Fibroblast of the aortic adventitia (primary cell): Measurements from ENCODE around the gene ANKRD62. TPM values are rescaled to one million over a fixed set of nuclear protein-coding genes. Genes with fewer than 3 reads are reported as not detected.
"Not testable (repeated sequence)": the region's sequence is repeated elsewhere in the genome, so short reads cannot be mapped to it uniquely, and the experiment has no call there.

ENCODE experiments used
- DNase-seq: peaks from one replicate; pipeline ENCODE4 v3.0.0-alpha.2; 2010; ENCODE audit warnings: low read depth
- H3K4me3 ChIP-seq: 2 replicates; pipeline ENCODE4 v1.5.1; 2011; ENCODE audit warnings: low read depth, mild to moderate bottlenecking, control low read depth, low read length, moderate library complexity
- total RNA-seq: library from RNA; depleted of rRNA; stranded (reverse); fragments of >200 nt; gene quantifications from 2 replicates; pipeline ENCODE4 v1.2.3, GENCODE V29; 2012; ENCODE audit warnings: low replicate concordance
- TF ChIP-seq, protein P1 (sequence below): IDR thresholded peaks from 2 replicates; pipeline ENCODE4 v1.5.1; 2011; ENCODE audit warnings: mild to moderate bottlenecking, low read length, control low read depth, inconsistent platforms; ENCODE audit not compliant: insufficient read depth

ANKRD62 gene
- total RNA-seq, 1 donor, result not detected

DNA sequence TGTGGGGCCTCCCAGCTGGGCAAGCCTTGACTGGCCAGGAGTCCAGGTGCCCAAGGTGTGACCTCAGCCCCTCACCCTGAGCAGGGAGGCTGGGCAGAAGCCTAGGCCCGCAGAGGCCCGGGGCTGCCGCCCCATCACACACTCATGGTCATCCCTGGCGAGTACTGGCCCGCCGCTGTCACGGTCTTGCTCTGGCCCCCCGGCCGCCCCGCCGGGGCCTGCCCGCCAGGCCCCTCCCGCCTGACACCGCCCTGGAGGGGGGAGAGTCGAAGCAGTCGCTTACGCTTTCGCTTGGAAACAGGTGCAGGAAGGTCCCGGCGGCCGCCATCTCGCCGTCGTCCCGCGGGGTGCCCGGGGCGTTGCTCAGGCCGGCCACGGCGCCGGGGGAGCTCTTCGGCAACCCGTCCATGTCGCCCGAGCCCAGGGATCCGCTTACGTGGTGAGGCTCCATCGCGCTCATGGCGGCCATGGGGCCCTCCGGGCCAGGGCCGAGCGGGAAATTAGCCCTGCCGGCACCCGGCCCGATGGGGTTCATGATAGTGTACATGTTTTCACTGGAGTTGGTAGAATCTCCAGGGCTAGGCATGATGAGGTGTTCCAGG is 26.6 kb upstream of the ANKRD62 start:
- no peak for DNase-seq
- TF ChIP-seq, protein P1, sequence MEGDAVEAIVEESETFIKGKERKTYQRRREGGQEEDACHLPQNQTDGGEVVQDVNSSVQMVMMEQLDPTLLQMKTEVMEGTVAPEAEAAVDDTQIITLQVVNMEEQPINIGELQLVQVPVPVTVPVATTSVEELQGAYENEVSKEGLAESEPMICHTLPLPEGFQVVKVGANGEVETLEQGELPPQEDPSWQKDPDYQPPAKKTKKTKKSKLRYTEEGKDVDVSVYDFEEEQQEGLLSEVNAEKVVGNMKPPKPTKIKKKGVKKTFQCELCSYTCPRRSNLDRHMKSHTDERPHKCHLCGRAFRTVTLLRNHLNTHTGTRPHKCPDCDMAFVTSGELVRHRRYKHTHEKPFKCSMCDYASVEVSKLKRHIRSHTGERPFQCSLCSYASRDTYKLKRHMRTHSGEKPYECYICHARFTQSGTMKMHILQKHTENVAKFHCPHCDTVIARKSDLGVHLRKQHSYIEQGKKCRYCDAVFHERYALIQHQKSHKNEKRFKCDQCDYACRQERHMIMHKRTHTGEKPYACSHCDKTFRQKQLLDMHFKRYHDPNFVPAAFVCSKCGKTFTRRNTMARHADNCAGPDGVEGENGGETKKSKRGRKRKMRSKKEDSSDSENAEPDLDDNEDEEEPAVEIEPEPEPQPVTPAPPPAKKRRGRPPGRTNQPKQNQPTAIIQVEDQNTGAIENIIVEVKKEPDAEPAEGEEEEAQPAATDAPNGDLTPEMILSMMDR, result no peak
- H3K4me3 ChIP-seq, result no peak overlapping the region

DNA sequence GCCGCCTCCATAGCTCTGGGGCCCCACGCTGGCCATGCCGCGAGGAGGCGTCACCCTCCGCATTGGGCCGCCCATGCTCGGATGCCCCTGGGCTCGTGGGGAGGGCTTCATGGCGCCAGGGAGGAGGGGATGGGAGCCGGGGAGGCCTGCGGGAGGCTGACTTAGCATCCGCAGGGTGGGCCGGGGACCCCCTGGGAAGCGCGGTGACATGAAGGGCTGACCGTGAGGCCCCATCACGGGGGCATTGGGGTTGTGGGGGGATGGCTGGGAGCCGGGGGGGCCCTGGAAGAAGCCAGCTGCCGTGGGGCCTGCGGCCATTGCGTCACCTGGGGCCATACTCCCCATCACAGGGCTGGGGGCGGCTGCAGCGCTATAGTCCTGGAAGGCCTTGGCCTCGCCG is 26.0 kb upstream of the ANKRD62 start:
- no peak for DNase-seq
- no peak overlapping the region for H3K4me3 ChIP-seq
- TF ChIP-seq, protein P1, result no peak

DNA sequence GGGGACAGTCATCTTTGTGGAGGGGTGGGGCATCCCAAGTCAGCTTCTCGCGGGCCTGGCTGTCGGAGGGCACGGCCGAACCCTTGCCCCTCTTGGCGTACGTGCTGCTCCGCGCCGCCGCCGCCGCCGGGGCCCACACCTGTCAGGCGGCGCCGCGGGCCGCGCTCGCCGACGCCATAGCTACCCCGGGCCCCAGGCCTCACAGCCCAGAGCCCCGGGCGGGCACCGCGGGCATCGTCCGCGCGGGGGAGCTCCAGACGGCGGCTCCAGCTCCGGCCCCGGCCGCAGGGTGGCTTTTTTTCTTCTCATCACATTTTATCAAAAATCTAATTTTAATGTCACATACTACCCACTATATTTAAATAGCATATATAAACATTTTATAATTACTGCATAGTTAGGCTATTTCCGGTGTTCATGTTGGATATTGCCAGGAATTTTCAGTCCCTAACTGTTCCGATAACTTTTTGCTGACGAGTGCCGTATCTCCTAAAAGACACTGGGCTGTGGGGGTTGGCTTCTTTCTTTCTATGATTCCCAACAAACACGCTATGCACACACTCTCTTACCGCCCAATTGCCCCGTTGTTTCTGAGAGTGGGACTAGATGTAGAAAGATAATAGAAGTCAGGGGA is 25.2 kb upstream of the ANKRD62 start:
- not testable (repeated sequence) for H3K4me3 ChIP-seq

DNA sequence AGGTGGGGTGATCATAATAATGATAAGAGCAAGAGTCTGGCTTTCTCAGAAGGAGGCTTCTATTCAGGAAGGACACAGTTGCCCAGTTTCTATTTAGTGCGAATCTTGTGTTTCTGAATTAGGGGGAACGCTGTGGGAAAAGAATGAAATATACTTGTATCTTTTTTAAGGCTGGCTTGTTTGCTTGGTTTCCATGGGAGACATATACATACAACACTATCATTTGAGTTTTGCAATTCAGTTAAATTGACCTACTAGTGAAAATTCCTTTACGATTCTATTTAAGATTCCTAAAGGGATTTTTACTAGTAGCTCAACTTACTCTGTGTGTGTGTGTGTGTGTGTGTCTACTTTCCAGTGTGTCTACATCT is 24.7 kb upstream of the ANKRD62 start:
- peak; percentile 9 for DNase-seq
- TF ChIP-seq, protein P1, result no peak
- H3K4me3 ChIP-seq, result no peak overlapping the region

More for the DNA sequence above, 25.2 kb upstream of the ANKRD62 start:
- not testable (repeated sequence) for DNase-seq

DNA sequence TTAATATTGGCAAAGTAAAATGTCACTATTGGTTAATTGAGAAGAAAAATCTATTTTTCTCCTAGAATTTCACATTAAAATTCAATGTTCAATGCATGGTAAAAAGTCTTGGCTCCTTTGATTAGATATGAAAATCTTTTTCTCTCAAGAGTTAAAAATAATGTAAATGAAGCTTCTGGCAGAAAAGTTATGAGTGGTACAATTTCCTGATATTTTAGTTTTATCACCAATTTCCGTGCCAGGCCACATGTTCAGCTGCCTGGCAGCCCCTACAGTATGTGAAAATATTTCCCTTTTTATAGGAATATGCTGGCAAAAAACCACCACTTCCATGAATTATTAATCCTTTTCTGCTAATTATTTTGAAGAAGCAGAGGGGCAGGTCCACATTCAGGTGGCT is 22.6 kb upstream of the ANKRD62 start:
- DNase-seq, H3K4me3 ChIP-seq: not testable (repeated sequence)

DNA sequence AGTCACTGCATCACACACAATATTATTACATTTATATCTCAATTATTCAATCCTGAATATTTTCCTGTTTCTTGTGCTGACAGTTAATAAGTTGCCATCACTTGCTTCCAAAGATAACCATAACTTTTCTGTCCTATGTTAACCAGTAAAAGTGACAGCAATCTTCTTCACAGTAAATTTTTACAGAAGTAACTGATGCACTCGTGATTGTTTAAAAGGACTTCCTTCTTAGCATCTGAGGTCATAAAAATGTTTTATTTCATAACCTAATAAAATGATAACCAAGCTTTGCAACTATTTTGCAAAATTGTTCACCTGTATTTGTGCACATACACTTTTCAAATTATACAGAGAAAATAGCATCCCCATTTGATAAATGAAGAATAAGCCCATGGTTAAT is 20.6 kb upstream of the ANKRD62 start:
- TF ChIP-seq, protein P1, result no peak
- DNase-seq, result no peak
- H3K4me3 ChIP-seq, result no peak overlapping the region

DNA sequence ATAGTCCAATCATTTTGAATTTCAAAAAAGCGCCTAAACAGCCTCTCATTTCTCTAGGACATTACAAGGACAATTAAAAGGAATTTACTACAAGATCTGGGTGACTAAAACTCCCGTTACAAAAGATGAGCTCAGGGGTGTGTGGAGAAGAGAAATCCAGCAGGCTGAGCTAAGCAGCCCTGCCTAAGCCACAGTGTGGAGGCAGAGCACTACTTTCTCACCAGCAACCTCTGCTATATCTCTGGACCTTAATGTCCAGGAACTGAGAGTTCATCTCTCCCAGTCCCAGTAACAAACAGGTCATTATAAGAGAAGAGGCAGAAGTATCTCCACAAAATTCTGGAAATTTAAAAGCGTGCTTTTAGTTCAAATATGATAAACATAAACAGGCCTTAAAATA is 18.9 kb upstream of the ANKRD62 start:
- TF ChIP-seq, protein P1, result peak; percentile 33
- no peak overlapping the region for H3K4me3 ChIP-seq
- peak; percentile 36 for DNase-seq

DNA sequence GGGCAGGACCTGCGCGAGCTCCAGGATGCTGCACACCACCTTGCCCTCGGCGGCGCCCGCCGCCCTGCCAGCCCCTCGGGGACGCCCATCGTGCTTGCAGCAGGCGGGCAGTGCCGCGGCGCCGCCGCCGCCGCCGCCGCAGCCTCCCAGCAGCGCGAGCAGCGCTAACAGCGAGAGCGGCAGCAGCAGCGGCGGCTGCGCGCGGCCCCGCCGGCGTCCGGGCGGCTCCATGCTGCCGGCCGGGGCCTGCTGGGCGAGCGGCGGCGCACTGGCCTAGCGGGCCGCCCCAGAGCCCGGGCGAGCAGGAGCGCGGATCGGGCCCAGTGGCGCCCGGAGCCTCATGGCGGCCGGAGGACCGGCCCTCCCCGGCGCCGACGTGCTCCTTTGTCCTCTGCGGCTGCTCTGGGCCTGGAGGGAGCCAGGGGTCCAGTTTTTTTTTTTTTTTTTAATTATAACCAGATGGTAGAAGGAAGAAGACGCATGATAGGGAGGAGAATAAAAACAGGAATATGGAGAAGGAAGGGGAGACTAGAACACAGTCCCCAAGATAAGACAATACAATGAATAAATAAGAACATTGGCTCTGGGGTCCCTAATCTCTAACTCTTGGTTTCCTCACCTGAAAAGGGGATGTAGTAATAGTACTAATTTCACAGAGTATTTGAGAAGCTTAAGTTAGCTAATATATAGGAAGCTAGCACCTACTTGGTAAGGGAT is 17.1 kb upstream of the ANKRD62 start:
- TF ChIP-seq, protein P1, result no peak
- DNase-seq, result peak; percentile 14
- H3K4me3 ChIP-seq, result peak overlapping the region; percentile 22

DNA sequence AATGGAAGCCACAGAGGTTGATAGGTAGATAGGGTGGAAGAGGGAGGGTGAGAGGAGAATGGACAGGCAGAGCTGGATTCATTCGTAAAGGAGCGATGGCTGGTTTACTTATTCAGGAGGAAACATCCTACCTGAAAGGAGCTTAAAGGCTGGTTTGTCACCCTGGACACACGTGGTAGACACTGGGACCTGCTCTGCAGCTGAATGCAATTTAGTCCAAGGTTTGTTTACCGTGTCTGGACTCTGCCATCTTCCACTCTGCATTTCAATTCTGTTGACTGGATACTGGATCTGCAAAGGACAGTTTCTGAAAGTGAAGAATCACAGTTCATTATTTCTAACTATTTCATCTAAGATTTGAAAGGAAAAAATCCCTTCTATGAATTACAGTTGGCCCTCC is 15.6 kb upstream of the ANKRD62 start:
- not testable (repeated sequence) for DNase-seq, H3K4me3 ChIP-seq
